Measurements from ENCODE around the gene SELP. TPM values are rescaled to one million over a fixed set of nuclear protein-coding genes. Genes with fewer than 3 reads are reported as not detected.
A peak's percentile ranks its signal among the peaks of the same experiment; 100 is the strongest.

The SELP gene
- total and polyA plus RNA-seq, 2 of the 13 experiments (the other 11 are each of a cell fraction or from before 2014, with no cell fraction given): 0.11 TPM; not detected in 1

DNA sequence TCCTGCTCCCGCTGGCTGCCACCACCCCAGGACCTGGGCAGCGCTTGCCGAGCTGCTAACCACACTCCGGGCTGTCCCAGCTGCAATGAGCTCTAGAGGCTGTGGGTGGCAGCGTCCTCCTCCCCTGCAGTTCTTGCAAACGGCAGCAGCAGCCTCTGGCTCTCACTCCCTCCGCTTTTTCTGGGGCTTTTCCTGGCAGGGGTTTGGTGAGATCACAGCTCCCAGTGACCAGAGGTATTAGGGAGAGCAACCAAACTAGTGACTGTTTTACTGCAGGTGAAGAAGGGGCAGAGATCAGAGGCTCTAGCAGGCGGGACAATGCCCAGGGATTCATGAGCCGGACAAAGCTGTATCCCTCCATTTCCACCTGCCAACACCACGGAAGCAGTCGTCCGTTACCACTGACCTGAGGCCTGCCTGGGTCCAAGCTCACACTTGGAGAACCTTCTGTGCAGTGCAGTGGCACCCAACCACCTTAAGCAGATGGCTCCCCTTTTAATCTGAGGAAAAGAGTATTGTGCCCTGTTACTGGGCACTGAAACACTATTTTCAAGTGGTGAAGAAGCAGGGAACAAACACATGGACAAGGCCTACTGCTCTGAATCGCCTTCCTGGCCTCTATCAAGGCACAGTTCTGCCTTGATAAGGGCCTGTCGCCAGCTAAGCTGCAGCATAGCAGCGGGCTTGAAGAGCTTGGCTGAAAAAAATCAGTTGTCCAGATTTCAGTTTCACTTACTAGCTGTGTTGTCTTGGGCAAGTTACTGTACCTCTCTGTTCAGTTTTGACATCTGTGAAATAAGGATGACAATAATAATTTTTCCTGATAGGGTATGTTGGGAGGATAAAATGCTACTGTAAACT, 43.3 kb downstream of the SELP start, which contains the start of gene F5 (continued):
- TF ChIP-seq, protein P1, sequence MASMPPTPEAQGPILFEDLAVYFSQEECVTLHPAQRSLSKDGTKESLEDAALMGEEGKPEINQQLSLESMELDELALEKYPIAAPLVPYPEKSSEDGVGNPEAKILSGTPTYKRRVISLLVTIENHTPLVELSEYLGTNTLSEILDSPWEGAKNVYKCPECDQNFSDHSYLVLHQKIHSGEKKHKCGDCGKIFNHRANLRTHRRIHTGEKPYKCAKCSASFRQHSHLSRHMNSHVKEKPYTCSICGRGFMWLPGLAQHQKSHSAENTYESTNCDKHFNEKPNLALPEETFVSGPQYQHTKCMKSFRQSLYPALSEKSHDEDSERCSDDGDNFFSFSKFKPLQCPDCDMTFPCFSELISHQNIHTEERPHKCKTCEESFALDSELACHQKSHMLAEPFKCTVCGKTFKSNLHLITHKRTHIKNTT (CRISPR knock-in tag; IDR thresholded peaks at IDR 0.05): no peak
- TF ChIP-seq RARA (CRISPR knock-in tag; IDR thresholded peaks at IDR 0.05): 0 out of 2 replicates have a peak, but pooled peaks have one; percentile 30
- peak; percentile 21; the same call in 1 of the 2 replicates for TF ChIP-seq KLF11 (CRISPR knock-in tag; IDR thresholded peaks at IDR 0.05)
- TF ChIP-seq TSC22D2 (CRISPR knock-in tag; IDR thresholded peaks at IDR 0.05; ENCODE audit: borderline replicate concordance): no peak
- TF ChIP-seq CCDC6 (CRISPR knock-in tag; IDR thresholded peaks at IDR 0.05): no peak
- peak; percentile 85 for TF ChIP-seq DR1 (CRISPR knock-in tag; IDR thresholded peaks at IDR 0.05)
- peak; percentile 93; the same call in 1 of the 2 replicates for TF ChIP-seq ZNF691 (CRISPR knock-in tag; IDR thresholded peaks at IDR 0.05; ENCODE audit: borderline replicate concordance, low read depth)
- TF ChIP-seq ZNF598 (CRISPR knock-in tag; IDR thresholded peaks at IDR 0.05; ENCODE audit: borderline replicate concordance): peak; percentile 48; the same call in 1 of the 2 replicates
- peak; percentile 62; the same call in 1 of the 2 replicates for TF ChIP-seq MIER2 (CRISPR knock-in tag; IDR thresholded peaks at IDR 0.05)
- TF ChIP-seq HOXA5 (CRISPR knock-in tag; IDR thresholded peaks at IDR 0.05): peak; percentile 87; the same call in 1 of the 2 replicates
- no peak for TF ChIP-seq TAF15 (IDR thresholded peaks at IDR 0.05; ENCODE audit: low read depth, low read length, poor library complexity, severe bottlenecking)
- TF ChIP-seq RBAK (CRISPR knock-in tag; IDR thresholded peaks at IDR 0.05): no peak
- no peak for TF ChIP-seq NCOA5 (CRISPR knock-in tag; IDR thresholded peaks at IDR 0.05)
- TF ChIP-seq REPIN1 (CRISPR knock-in tag; IDR thresholded peaks at IDR 0.05; ENCODE audit: borderline replicate concordance, low read depth): peak; percentile 50
- TF ChIP-seq ASH2L (IDR thresholded peaks at IDR 0.05; ENCODE audit: insufficient read length, low read depth, low read length): peak; percentile 64
- TF ChIP-seq FIP1L1 (IDR thresholded peaks at IDR 0.05; ENCODE audit: borderline replicate concordance, insufficient read depth, low read depth, low read length): 0 out of 2 replicates have a peak, but pooled peaks have one; percentile 23
- no peak for TF ChIP-seq KLF13 (CRISPR knock-in tag; IDR thresholded peaks at IDR 0.05)
- TF ChIP-seq HDAC1 (CRISPR knock-in tag; IDR thresholded peaks at IDR 0.05): peak; percentile 84
- no peak for TF ChIP-seq ZNF17 (CRISPR knock-in tag; IDR thresholded peaks at IDR 0.05)
- TF ChIP-seq ZNF839 (CRISPR knock-in tag; IDR thresholded peaks at IDR 0.05; ENCODE audit: borderline replicate concordance): no peak
- TF ChIP-seq SCMH1 (CRISPR knock-in tag; IDR thresholded peaks at IDR 0.05; ENCODE audit: borderline replicate concordance): no peak
- TF ChIP-seq, protein P2, sequence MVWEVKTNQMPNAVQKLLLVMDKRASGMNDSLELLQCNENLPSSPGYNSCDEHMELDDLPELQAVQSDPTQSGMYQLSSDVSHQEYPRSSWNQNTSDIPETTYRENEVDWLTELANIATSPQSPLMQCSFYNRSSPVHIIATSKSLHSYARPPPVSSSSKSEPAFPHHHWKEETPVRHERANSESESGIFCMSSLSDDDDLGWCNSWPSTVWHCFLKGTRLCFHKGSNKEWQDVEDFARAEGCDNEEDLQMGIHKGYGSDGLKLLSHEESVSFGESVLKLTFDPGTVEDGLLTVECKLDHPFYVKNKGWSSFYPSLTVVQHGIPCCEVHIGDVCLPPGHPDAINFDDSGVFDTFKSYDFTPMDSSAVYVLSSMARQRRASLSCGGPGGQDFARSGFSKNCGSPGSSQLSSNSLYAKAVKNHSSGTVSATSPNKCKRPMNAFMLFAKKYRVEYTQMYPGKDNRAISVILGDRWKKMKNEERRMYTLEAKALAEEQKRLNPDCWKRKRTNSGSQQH (CRISPR knock-in tag; IDR thresholded peaks at IDR 0.05; ENCODE audit: low read depth): peak; percentile 79
- TF ChIP-seq ISL2 (CRISPR knock-in tag; IDR thresholded peaks at IDR 0.05): peak; percentile 75
- TF ChIP-seq HDAC2 (CRISPR knock-in tag; IDR thresholded peaks at IDR 0.05): peak; percentile 47; the same call in 1 of the 2 replicates
- TF ChIP-seq HMG20A (CRISPR knock-in tag; IDR thresholded peaks at IDR 0.05; ENCODE audit: borderline replicate concordance): peak; percentile 61; the same call in 1 of the 2 replicates
- no peak; the same call in 1 of the 2 replicates for TF ChIP-seq SNAPC2 (CRISPR knock-in tag; IDR thresholded peaks at IDR 0.05)
- TF ChIP-seq MZF1 (CRISPR knock-in tag; IDR thresholded peaks at IDR 0.05; ENCODE audit: borderline replicate concordance): no peak
- peak; percentile 51 for TF ChIP-seq ZNF335 (CRISPR knock-in tag; IDR thresholded peaks at IDR 0.05)

Measured in HepG2 (cell line).